H1 (cell line): ENCODE measurements around the gene UBN1. TPM values are rescaled to one million over a fixed set of nuclear protein-coding genes. Genes with fewer than 3 reads are reported as not detected.

ENCODE experiments used
- CTCF ChIA-PET: fragments of 300-600 bp; sonication (Branson Sonifier 250); formaldehyde crosslinking; loops from one replicate; lab custom pipeline; 2021; ENCODE audit not compliant: partially characterized antibody; lab: Charles Lee
- POLR2A ChIA-PET: fragments of 300-600 bp; sonication (Branson Sonifier 250); formaldehyde crosslinking; loops from one replicate; lab custom pipeline; 2021; ENCODE audit warnings: inconsistent platforms; ENCODE audit not compliant: partially characterized antibody; lab: Charles Lee
- DNase-seq, 2 experiments: peaks; one replicate each; pipeline versions ENCODE4 v3.0.0 to v3.0.0-alpha.2; 2010 to 2022; ENCODE audit warnings: low spot score in 2 of 2, low read depth in 1 of 2, mixed read lengths in 1 of 2
- FAIRE-seq: peaks from 2 replicates; lab custom pipeline; 2011; peaks lifted over from hg19 to GRCh38; lab: Jason Lieb, UNC
- H2AFZ ChIP-seq: 2 replicates; pipeline ENCODE4 v1.8.1; 2012; ENCODE audit warnings: low read length, inconsistent platforms
- H2AK5ac ChIP-seq: 2 replicates; pipeline ENCODE4 v1.6.1; 2013; ENCODE audit warnings: low read depth, low read length
- H2BK120ac ChIP-seq: replicated peaks from 2 replicates; pipeline ENCODE3; 2013; ENCODE audit warnings: low read depth, low read length, inconsistent platforms
- H2BK12ac ChIP-seq: 2 replicates; pipeline ENCODE4 v1.6.1; 2013; ENCODE audit warnings: low read depth, low read length
- H2BK15ac ChIP-seq: 2 replicates; pipeline ENCODE4 v1.6.1; 2013; ENCODE audit warnings: low read length
- H2BK20ac ChIP-seq: 2 replicates; pipeline ENCODE4 v1.6.1; 2013; ENCODE audit warnings: low read length
- H2BK5ac ChIP-seq: 2 replicates; pipeline ENCODE4 v1.6.1; 2013; ENCODE audit warnings: low read depth, low read length
- H3K14ac ChIP-seq: 2 replicates; pipeline ENCODE4 v1.6.1; 2013; ENCODE audit warnings: inconsistent platforms; ENCODE audit not compliant: insufficient read length
- H3K18ac ChIP-seq: 2 replicates; pipeline ENCODE4 v1.6.1; 2013; ENCODE audit warnings: low read length; ENCODE audit errors: extremely low read depth
- H3K23ac ChIP-seq: 2 replicates; pipeline ENCODE4 v1.6.1; 2013; ENCODE audit warnings: inconsistent platforms; ENCODE audit not compliant: insufficient read length
- H3K23me2 ChIP-seq: 2 replicates; pipeline ENCODE4 v1.6.1; 2013; ENCODE audit warnings: low read depth, low read length
- H3K27ac ChIP-seq: 2 replicates; pipeline ENCODE4 v1.6.1; 2011; ENCODE audit warnings: low read depth, low read length, inconsistent platforms
- H3K27me3 ChIP-seq, 4 experiments: replicated peaks in 1 of 4; 1 replicate in 1 of 4; 2 replicates in 3 of 4; pipeline versions ENCODE4 v1.6.1 to v1.8.1; 2011 to 2013; ENCODE audit warnings: low read length in 3 of 4, mild to moderate bottlenecking in 3 of 4, inconsistent platforms in 2 of 4, mixed read lengths in 2 of 4, moderate library complexity in 1 of 4; ENCODE audit not compliant: control insufficient read depth in 3 of 4, insufficient read depth in 3 of 4; ENCODE audit errors: extremely low read depth in 1 of 4
- H3K36me3 ChIP-seq, 4 experiments: 2 replicates each; pipeline versions ENCODE4 v1.6.1 to v1.8.1; 2011 to 2013; ENCODE audit warnings: mild to moderate bottlenecking in 4 of 4, low read length in 3 of 4, moderate library complexity in 2 of 4, control low read depth in 1 of 4, inconsistent platforms in 1 of 4; ENCODE audit not compliant: insufficient read depth in 4 of 4, control insufficient read depth in 2 of 4
- H3K4ac ChIP-seq: replicated peaks from 2 replicates; pipeline ENCODE3; 2013; ENCODE audit warnings: low read length, low read depth, mixed read lengths, inconsistent platforms; ENCODE audit not compliant: insufficient read length
- H3K4me1 ChIP-seq, 4 experiments: replicated peaks in 1 of 4; 1 replicate in 1 of 4; 2 replicates in 3 of 4; pipeline versions ENCODE4 v1.6.1 to v1.8.1; 2011 to 2013; ENCODE audit warnings: low read length in 3 of 4, inconsistent platforms in 2 of 4, mixed read lengths in 1 of 4; ENCODE audit not compliant: insufficient read depth in 4 of 4, control insufficient read depth in 3 of 4
- H3K4me2 ChIP-seq, 2 experiments: 2 replicates each; pipeline versions ENCODE4 v1.6.1 to v1.8.1; 2011 to 2013; ENCODE audit warnings: low read depth in 2 of 2, low read length in 2 of 2, control low read depth in 1 of 2, inconsistent platforms in 1 of 2, mild to moderate bottlenecking in 1 of 2; ENCODE audit not compliant: insufficient read depth in 1 of 2
- H3K4me3 ChIP-seq, 4 experiments: fragments of 200-600, 300-600 bp in 1 of 4; sonication (generic), shearing (Covaris generic), sonication (Bioruptor Twin) in 1 of 4; 2 replicates each; pipeline versions ENCODE4 v1.5.1 to v1.8.1; 2011 to 2016; ENCODE audit warnings: low read length in 4 of 4, low read depth in 3 of 4, control low read depth in 2 of 4, inconsistent platforms in 2 of 4, mild to moderate bottlenecking in 2 of 4, mixed read lengths in 1 of 4, moderate library complexity in 1 of 4; ENCODE audit not compliant: insufficient read depth in 2 of 4; ENCODE audit errors: extremely low read depth in 1 of 4
- H3K56ac ChIP-seq: replicated peaks from 2 replicates; pipeline ENCODE3; 2013; ENCODE audit warnings: low read depth, mild to moderate bottlenecking, mixed read lengths, low read length, inconsistent platforms; ENCODE audit not compliant: insufficient read length
- H3K79me1 ChIP-seq: 2 replicates; pipeline ENCODE4 v1.6.1; 2013; ENCODE audit warnings: low read depth, low read length, control low read depth
- H3K79me2 ChIP-seq, 2 experiments: 2 replicates each; pipeline versions ENCODE4 v1.6.1 to v1.8.1; 2012 to 2013; ENCODE audit warnings: low read length in 2 of 2, mild to moderate bottlenecking in 2 of 2, inconsistent platforms in 1 of 2; ENCODE audit not compliant: insufficient read depth in 2 of 2, control insufficient read depth in 1 of 2
- H3K9ac ChIP-seq, 4 experiments: replicated peaks in 1 of 4; 1 replicate in 1 of 4; 2 replicates in 3 of 4; pipeline versions ENCODE4 v1.6.1 to v1.8.1; 2011 to 2013; ENCODE audit warnings: low read depth in 3 of 4, low read length in 3 of 4, control low read depth in 2 of 4, mild to moderate bottlenecking in 2 of 4, moderate library complexity in 2 of 4, inconsistent platforms in 1 of 4; ENCODE audit errors: extremely low read depth in 1 of 4
- H3K9me3 ChIP-seq, 2 experiments: 2 replicates each; pipeline versions ENCODE4 v1.6.1 to v1.8.1; 2012 to 2013; ENCODE audit warnings: mild to moderate bottlenecking in 2 of 2, moderate library complexity in 2 of 2, control low read depth in 1 of 2, inconsistent platforms in 1 of 2, low read depth in 1 of 2, low read length in 1 of 2, mixed read lengths in 1 of 2; ENCODE audit not compliant: insufficient read depth in 2 of 2
- H4K20me1 ChIP-seq, 2 experiments: replicated peaks in 1 of 2; 2 replicates each; pipeline versions ENCODE3 to v1.8.1; 2011 to 2013; ENCODE audit warnings: inconsistent platforms in 2 of 2, low read length in 2 of 2, mild to moderate bottlenecking in 1 of 2; ENCODE audit not compliant: insufficient read depth in 2 of 2, control insufficient read depth in 1 of 2
- H4K5ac ChIP-seq: 2 replicates; pipeline ENCODE4 v1.6.1; 2013; ENCODE audit warnings: low read length, low read depth, mixed read lengths, inconsistent platforms; ENCODE audit not compliant: insufficient read length
- H4K8ac ChIP-seq: 2 replicates; pipeline ENCODE4 v1.8.0; 2013; ENCODE audit warnings: mild to moderate bottlenecking, moderate library complexity, low read length, inconsistent platforms; ENCODE audit not compliant: insufficient read depth; ENCODE audit errors: extremely low read depth
- H4K91ac ChIP-seq: replicated peaks from 2 replicates; pipeline ENCODE3; 2013; ENCODE audit warnings: low read length, mixed read lengths, inconsistent platforms; ENCODE audit not compliant: insufficient read length
- E2F6 ChIP-seq: IDR thresholded peaks from 2 replicates; pipeline ENCODE4 v1.6.1; 2012; ENCODE audit warnings: inconsistent platforms
- EZH2 ChIP-seq: fragments of 200-600 bp; sonication (generic); IDR thresholded peaks from 2 replicates; pipeline ENCODE4 v1.7.1; 2012; ENCODE audit warnings: low read depth, mild to moderate bottlenecking, moderate library complexity, low read length, inconsistent platforms; ENCODE audit not compliant: severe bottlenecking
- KDM1A ChIP-seq: fragments of 200-600, 300-600 bp; sonication (generic); IDR thresholded peaks from 2 replicates; pipeline ENCODE4 v1.7.1; 2016; ENCODE audit warnings: mild to moderate bottlenecking, low read length, borderline replicate concordance
- WGBS, 2 experiments: shearing (Covaris generic) in 1 of 2; methylation state at CpG; one replicate each; pipeline versions ENCODE4 v1.1.6 to v1.1.7; 2013 to 2015; ENCODE audit warnings: low lambda C conversion rate in 2 of 2, mixed read lengths in 2 of 2, inconsistent platforms in 1 of 2, low coverage in 1 of 2, missing lambda C conversion rate in 1 of 2; ENCODE audit not compliant: insufficient replicate concordance in 2 of 2, insufficient coverage in 1 of 2, insufficient read length in 1 of 2; ENCODE audit errors: extremely low coverage in 1 of 2, missing lambda C conversion rate in 1 of 2; 5-methylcytosine and 5-hydroxymethylcytosine counted together
- polyA plus RNA-seq, 7 experiments: library from polyadenylated mRNA; depleted of rRNA in 3 of 7; stranded (reverse) in 5 of 7; unstranded in 2 of 7; fragments of >200 nt in 5 of 7; fragments of 200-250 nt in 2 of 7; gene quantifications; 1 replicate in 5 of 7; 2 replicates in 1 of 7; 4 replicates in 1 of 7; pipeline versions ENCODE4 v1.2.1 to v1.2.3, GENCODE V29; 2011 to 2013; ENCODE audit warnings: missing spikeins in 2 of 7, mixed read lengths in 2 of 7
- total RNA-seq: library from RNA; stranded (reverse); fragmentation: NEBNext Ultra II Directional; extraction: Animal tissue kit (Norgen Biotek cat#: 25700); gene quantifications from 2 replicates; pipeline ENCODE4 v1.2.1, GENCODE V29; 2021

UBN1 gene
- total and polyA plus RNA-seq, 2 of the 8 experiments (the other 6 are each of a cell fraction or from before 2014, with no cell fraction given): 16.2 to 37.0 TPM

- no peak for FAIRE-seq
Measured at GRCh38 chr16:4898811-4899473, 51.7 kb downstream of the UBN1 start.

More at GRCh38 chr16:4898811-4899473, 51.7 kb downstream of the UBN1 start:
- Histone ChIP-seq H3K79me2 (no peaks in the 10 kb centered on the region), H2BK20ac (no peak overlapping the region), H3K36me3 (peaks cover 0 to 23% (median 14%) of the 10 kb centered on the region in 4 experiments; a peak in 6 of 8 replicates), H3K4me3 (no peak overlapping the region), H3K9me3 (peaks cover 0 to 6% of the 10 kb centered on the region in 2 experiments; a peak in 1 of 4 replicates), H3K23me2 (no peaks in the 10 kb centered on the region), H3K14ac (no peak overlapping the region), H3K4me1 (no peaks in the 10 kb centered on the region), H4K5ac (no peak overlapping the region), H3K27ac (no peak overlapping the region), H2AFZ (no peak overlapping the region), H4K8ac (no peak overlapping the region), H3K23ac (no peak overlapping the region), H3K79me1 (no peaks in the 10 kb centered on the region), H3K9ac (no peak overlapping the region), H3K4me2 (no peak overlapping the region), H2BK12ac (no peak overlapping the region), H2BK5ac (no peak overlapping the region), H3K4ac (no peak overlapping the region), H2BK120ac (no peak overlapping the region), H4K91ac (no peak overlapping the region), H4K20me1 (peaks cover 0 to 6% of the 10 kb centered on the region in 2 experiments), H2AK5ac (no peak overlapping the region), H3K18ac (no peak overlapping the region), H3K27me3 (no peaks in the 10 kb centered on the region), H3K56ac (no peak overlapping the region), H2BK15ac (no peak overlapping the region)
- no peak for DNase-seq
- TF ChIP-seq KDM1A: no peak
- no peak for TF ChIP-seq E2F6
- no peak for TF ChIP-seq EZH2
- POLR2A ChIA-PET: interaction anchor here (0.7 kb wide), 1 partner anchor 15 kb away, joined by 3 read pairs; no protein-coding TSS in a partner anchor
- CTCF ChIA-PET: interaction anchor here (0.7 to 2.1 kb wide), 5 partner anchors 14 to 181 kb away, joined by 3 to 8 read pairs (median 3); no protein-coding TSS in a partner anchor
- WGBS, 2 experiments: 93% methylated on average over 27 of the region's 28 CpGs; no CpG with 5 or more reads in 1 of the 2 experiments
